HL-60 (cell line): Measurements from ENCODE around the gene UQCR11.
A peak's percentile ranks its signal among the peaks of the same experiment; 100 is the strongest.

Experiments
- DNase-seq, 2 experiments: peaks; one replicate each; pipeline ENCODE4 v3.0.0-alpha.2; 2010 to 2020; ENCODE audit warnings: low read depth in 1 of 2, low spot score in 1 of 2
- H3K27ac ChIP-seq: fragments of 250-450 bp; sonication (Bioruptor Pico); replicated peaks from 2 replicates; pipeline ENCODE4 v1.5.1; 2020; ENCODE audit warnings: mild to moderate bottlenecking, moderate library complexity
- H3K27me3 ChIP-seq: fragments of 250-450 bp; sonication (Bioruptor Pico); 2 replicates; pipeline ENCODE4 v1.5.1; 2021; ENCODE audit warnings: mild to moderate bottlenecking, moderate library complexity; ENCODE audit not compliant: insufficient read depth, poor library complexity, severe bottlenecking
- H3K4me3 ChIP-seq: replicated peaks from 2 replicates; pipeline ENCODE4 v1.5.1; 2011; ENCODE audit warnings: mild to moderate bottlenecking, control low read depth, low read length; ENCODE audit not compliant: insufficient read depth
- GABPA ChIP-seq: IDR thresholded peaks from 2 replicates; pipeline ENCODE4 v1.6.1; 2012; ENCODE audit warnings: low read depth
- POLR2AphosphoS5 ChIP-seq: IDR thresholded peaks from 2 replicates; pipeline ENCODE4 v1.6.1; 2012; ENCODE audit warnings: low read depth
- SPI1 ChIP-seq: IDR thresholded peaks from 2 replicates; pipeline ENCODE4 v1.6.1; 2012; ENCODE audit warnings: low read depth, mild to moderate bottlenecking, borderline replicate concordance
- TF ChIP-seq, protein P1 (sequence below): IDR thresholded peaks from one replicate; pipeline ENCODE4 v1.5.1; 2011; ENCODE audit warnings: low read length, control low read depth, inconsistent platforms; ENCODE audit not compliant: insufficient read depth
- TF ChIP-seq, protein P2 (sequence below): IDR thresholded peaks from 2 replicates; pipeline ENCODE4 v1.6.1; 2012; ENCODE audit warnings: low read depth; ENCODE audit not compliant: insufficient replicate concordance

Gene UQCR11

DNA sequence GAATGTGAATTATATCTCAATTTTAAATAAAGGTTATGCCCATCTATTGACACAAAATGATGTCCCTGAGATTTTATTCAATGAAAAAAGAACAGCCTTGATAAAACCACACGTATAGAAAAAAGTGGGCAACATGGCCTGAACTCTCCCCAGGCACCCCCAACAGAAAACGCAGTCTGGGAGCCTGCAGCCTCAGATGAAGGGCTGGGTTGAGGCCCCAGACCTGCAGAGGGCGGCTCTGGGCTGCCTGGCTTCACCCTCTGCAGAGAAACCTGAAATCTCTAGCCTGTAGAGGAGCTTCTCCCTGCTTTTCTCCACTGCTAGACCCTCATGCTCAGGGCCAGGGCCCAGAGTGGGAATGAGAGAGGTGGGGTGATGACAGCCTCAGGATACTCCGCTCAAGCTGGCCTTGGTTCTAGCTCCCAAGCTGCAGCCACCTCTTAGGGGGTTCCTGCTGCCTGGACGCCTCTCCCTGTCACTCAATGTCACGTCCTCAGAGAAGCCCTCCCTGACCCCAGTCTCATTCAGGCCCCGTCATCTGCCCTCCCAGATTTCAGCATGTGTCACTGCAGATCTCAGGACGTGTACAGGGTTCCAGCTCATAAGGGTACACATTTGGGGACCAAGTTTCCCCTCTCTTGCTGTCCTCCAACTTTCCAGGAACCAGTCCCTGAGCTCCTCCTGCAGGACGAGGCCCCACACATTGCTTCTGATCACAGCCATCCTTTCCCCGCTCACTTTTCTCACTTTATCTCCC, 14.4 kb downstream of the UQCR11 start:
- Histone ChIP-seq H3K27me3 (no peaks in the 10 kb centered on the region), H3K27ac (peak overlapping the region; percentile 99), H3K4me3 (peak overlapping the region; percentile 67)
- DNase-seq, result peak in 1 of 2 experiments; percentile 55
- TF ChIP-seq POLR2AphosphoS5, result no peak; the same call in 1 of the 2 replicates

DNA sequence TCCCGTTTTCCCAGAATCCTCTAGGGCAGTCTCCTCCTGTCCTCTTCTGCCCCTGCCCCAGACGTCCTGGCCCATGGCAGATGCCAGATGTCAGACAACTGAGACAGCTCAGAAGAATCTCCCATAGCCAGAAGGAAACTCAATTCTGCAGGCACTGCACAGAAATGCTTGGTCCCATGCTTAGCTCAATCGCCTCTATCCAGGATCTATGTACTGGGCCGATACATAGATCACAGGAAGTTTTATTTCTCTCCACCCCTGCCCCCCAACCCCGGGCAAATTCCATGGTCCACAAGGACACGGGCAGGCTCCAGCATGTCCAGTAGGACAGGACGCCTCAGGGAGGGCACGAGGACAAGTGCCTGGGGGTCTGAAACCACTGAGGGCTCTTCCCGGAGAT, 17.4 kb downstream of the UQCR11 start:
- no peak overlapping the region for H3K4me3 ChIP-seq
- TF ChIP-seq, protein P1, sequence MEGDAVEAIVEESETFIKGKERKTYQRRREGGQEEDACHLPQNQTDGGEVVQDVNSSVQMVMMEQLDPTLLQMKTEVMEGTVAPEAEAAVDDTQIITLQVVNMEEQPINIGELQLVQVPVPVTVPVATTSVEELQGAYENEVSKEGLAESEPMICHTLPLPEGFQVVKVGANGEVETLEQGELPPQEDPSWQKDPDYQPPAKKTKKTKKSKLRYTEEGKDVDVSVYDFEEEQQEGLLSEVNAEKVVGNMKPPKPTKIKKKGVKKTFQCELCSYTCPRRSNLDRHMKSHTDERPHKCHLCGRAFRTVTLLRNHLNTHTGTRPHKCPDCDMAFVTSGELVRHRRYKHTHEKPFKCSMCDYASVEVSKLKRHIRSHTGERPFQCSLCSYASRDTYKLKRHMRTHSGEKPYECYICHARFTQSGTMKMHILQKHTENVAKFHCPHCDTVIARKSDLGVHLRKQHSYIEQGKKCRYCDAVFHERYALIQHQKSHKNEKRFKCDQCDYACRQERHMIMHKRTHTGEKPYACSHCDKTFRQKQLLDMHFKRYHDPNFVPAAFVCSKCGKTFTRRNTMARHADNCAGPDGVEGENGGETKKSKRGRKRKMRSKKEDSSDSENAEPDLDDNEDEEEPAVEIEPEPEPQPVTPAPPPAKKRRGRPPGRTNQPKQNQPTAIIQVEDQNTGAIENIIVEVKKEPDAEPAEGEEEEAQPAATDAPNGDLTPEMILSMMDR, result no peak
- TF ChIP-seq SPI1 (no peak), GABPA (no peak), POLR2AphosphoS5 (no peak)
- TF ChIP-seq, protein P2, sequence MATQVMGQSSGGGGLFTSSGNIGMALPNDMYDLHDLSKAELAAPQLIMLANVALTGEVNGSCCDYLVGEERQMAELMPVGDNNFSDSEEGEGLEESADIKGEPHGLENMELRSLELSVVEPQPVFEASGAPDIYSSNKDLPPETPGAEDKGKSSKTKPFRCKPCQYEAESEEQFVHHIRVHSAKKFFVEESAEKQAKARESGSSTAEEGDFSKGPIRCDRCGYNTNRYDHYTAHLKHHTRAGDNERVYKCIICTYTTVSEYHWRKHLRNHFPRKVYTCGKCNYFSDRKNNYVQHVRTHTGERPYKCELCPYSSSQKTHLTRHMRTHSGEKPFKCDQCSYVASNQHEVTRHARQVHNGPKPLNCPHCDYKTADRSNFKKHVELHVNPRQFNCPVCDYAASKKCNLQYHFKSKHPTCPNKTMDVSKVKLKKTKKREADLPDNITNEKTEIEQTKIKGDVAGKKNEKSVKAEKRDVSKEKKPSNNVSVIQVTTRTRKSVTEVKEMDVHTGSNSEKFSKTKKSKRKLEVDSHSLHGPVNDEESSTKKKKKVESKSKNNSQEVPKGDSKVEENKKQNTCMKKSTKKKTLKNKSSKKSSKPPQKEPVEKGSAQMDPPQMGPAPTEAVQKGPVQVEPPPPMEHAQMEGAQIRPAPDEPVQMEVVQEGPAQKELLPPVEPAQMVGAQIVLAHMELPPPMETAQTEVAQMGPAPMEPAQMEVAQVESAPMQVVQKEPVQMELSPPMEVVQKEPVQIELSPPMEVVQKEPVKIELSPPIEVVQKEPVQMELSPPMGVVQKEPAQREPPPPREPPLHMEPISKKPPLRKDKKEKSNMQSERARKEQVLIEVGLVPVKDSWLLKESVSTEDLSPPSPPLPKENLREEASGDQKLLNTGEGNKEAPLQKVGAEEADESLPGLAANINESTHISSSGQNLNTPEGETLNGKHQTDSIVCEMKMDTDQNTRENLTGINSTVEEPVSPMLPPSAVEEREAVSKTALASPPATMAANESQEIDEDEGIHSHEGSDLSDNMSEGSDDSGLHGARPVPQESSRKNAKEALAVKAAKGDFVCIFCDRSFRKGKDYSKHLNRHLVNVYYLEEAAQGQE, result no peak
- no peaks in the 10 kb centered on the region for H3K27me3 ChIP-seq
- DNase-seq, result no peak
- no peak overlapping the region for H3K27ac ChIP-seq

DNA sequence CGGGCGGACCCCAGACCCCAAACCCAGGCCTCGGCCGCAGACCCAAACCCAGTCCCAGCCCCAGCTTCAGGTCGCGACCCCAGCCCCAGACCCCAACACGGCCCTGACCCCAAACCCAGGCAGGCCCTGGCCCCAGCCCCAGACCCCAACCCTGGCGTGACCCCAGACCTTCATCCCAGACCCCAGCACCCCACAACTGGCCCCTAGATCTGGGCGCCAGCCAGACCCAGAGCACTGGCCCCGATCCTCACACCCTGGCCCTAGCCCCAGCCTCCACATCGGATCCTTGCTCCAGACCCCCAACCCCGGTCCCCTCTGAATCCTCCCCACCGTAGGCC, 20.1 kb downstream of the UQCR11 start:
- no peaks in the 10 kb centered on the region for H3K27me3 ChIP-seq
- TF ChIP-seq POLR2AphosphoS5 (no peak), GABPA (no peak), SPI1 (no peak)
- TF ChIP-seq, protein P2, result no peak
- TF ChIP-seq, protein P1, result no peak
- H3K4me3 ChIP-seq, result no peak overlapping the region
- no peak overlapping the region for H3K27ac ChIP-seq
- DNase-seq, result no peak

DNA sequence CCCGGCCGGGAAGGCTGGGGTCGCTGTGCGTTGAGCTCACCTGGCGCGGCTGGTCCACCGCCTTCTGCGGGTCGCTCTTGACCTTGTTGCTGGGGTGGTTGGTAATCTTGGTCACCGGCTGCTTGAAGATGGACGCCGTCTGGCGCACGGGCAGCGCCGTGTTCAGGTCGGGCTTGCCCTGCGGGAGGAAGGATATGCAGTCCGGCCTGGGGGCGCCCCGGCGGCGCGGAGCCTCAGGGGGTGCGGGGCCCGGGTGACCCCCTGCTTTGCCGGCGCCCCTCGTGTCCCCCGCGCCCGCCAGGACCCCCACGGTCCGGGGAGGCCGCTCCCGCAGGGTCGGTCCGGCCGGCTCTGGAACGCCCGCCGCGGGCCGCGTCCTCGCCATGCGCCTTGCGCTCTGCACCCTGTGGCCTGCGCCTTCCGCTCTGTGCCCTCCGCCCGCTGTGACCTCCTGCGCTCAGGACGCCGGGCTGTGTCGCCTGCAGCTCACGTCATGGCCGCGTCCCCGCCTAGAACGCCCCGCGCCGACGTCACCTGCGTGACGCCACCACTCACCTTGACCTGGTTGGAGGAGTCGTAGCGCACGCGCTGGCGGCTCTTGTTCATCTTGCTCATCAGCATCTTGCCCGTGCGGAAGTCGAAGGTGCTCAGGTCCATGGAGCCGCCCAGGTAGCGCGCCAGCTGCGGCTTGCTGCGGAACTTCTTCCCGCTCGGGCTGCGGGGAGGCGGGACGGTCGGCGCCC, 20.6 kb downstream of the UQCR11 start:
- H3K4me3 ChIP-seq, result no peak overlapping the region

More for the DNA sequence above, 20.6 kb downstream of the UQCR11 start:
- no peak for DNase-seq
- H3K27ac ChIP-seq, result no peak overlapping the region
- TF ChIP-seq, protein P2, result no peak
- TF ChIP-seq POLR2AphosphoS5, result peak; percentile 10; the same call in 1 of the 2 replicates
- H3K27me3 ChIP-seq, result no peaks in the 10 kb centered on the region
